HL-60 (cell line): ENCODE measurements around the gene ATOX1.
"Not testable (repeated sequence)": the region's sequence is repeated elsewhere in the genome, so short reads cannot be mapped to it uniquely, and the experiment has no call there.

Experiments used
- DNase-seq, 2 experiments: peaks; one replicate each; pipeline ENCODE4 v3.0.0-alpha.2; 2010 to 2020; ENCODE audit warnings: low read depth in 1 of 2, low spot score in 1 of 2
- H3K27ac ChIP-seq: fragments of 250-450 bp; sonication (Bioruptor Pico); replicated peaks from 2 replicates; pipeline ENCODE4 v1.5.1; 2020; ENCODE audit warnings: mild to moderate bottlenecking, moderate library complexity
- H3K27me3 ChIP-seq: fragments of 250-450 bp; sonication (Bioruptor Pico); 2 replicates; pipeline ENCODE4 v1.5.1; 2021; ENCODE audit warnings: mild to moderate bottlenecking, moderate library complexity; ENCODE audit not compliant: insufficient read depth, poor library complexity, severe bottlenecking
- H3K4me3 ChIP-seq: replicated peaks from 2 replicates; pipeline ENCODE4 v1.5.1; 2011; ENCODE audit warnings: mild to moderate bottlenecking, control low read depth, low read length; ENCODE audit not compliant: insufficient read depth
- CTCF ChIP-seq: IDR thresholded peaks from one replicate; pipeline ENCODE4 v1.5.1; 2011; ENCODE audit warnings: low read length, control low read depth, inconsistent platforms; ENCODE audit not compliant: insufficient read depth
- GABPA ChIP-seq: IDR thresholded peaks from 2 replicates; pipeline ENCODE4 v1.6.1; 2012; ENCODE audit warnings: low read depth
- POLR2AphosphoS5 ChIP-seq: IDR thresholded peaks from 2 replicates; pipeline ENCODE4 v1.6.1; 2012; ENCODE audit warnings: low read depth
- SPI1 ChIP-seq: IDR thresholded peaks from 2 replicates; pipeline ENCODE4 v1.6.1; 2012; ENCODE audit warnings: low read depth, mild to moderate bottlenecking, borderline replicate concordance
- TF ChIP-seq, protein P1 (sequence below): IDR thresholded peaks from 2 replicates; pipeline ENCODE4 v1.6.1; 2012; ENCODE audit warnings: low read depth; ENCODE audit not compliant: insufficient replicate concordance

Gene ATOX1

GRCh38 chr5:151700296-151700695, 58.1 kb downstream of the ATOX1 start:
- Histone ChIP-seq H3K4me3 (no peak overlapping the region), H3K27ac (no peak overlapping the region), H3K27me3 (no peaks in the 10 kb centered on the region)
- no peak for TF ChIP-seq POLR2AphosphoS5
- TF ChIP-seq SPI1, result no peak
- no peak for TF ChIP-seq GABPA
- TF ChIP-seq, protein P1, sequence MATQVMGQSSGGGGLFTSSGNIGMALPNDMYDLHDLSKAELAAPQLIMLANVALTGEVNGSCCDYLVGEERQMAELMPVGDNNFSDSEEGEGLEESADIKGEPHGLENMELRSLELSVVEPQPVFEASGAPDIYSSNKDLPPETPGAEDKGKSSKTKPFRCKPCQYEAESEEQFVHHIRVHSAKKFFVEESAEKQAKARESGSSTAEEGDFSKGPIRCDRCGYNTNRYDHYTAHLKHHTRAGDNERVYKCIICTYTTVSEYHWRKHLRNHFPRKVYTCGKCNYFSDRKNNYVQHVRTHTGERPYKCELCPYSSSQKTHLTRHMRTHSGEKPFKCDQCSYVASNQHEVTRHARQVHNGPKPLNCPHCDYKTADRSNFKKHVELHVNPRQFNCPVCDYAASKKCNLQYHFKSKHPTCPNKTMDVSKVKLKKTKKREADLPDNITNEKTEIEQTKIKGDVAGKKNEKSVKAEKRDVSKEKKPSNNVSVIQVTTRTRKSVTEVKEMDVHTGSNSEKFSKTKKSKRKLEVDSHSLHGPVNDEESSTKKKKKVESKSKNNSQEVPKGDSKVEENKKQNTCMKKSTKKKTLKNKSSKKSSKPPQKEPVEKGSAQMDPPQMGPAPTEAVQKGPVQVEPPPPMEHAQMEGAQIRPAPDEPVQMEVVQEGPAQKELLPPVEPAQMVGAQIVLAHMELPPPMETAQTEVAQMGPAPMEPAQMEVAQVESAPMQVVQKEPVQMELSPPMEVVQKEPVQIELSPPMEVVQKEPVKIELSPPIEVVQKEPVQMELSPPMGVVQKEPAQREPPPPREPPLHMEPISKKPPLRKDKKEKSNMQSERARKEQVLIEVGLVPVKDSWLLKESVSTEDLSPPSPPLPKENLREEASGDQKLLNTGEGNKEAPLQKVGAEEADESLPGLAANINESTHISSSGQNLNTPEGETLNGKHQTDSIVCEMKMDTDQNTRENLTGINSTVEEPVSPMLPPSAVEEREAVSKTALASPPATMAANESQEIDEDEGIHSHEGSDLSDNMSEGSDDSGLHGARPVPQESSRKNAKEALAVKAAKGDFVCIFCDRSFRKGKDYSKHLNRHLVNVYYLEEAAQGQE, result no peak
- TF ChIP-seq CTCF, result no peak
- DNase-seq, result no peak

GRCh38 chr5:151699071-151699901, 59.1 kb downstream of the ATOX1 start:
- no peak for DNase-seq
- TF ChIP-seq POLR2AphosphoS5 (no peak), SPI1 (no peak), CTCF (no peak), GABPA (no peak)
- TF ChIP-seq, protein P1, result no peak
- H3K27ac ChIP-seq, result no peak overlapping the region
- H3K27me3 ChIP-seq, result no peaks in the 10 kb centered on the region
- H3K4me3 ChIP-seq, result no peak overlapping the region

DNA sequence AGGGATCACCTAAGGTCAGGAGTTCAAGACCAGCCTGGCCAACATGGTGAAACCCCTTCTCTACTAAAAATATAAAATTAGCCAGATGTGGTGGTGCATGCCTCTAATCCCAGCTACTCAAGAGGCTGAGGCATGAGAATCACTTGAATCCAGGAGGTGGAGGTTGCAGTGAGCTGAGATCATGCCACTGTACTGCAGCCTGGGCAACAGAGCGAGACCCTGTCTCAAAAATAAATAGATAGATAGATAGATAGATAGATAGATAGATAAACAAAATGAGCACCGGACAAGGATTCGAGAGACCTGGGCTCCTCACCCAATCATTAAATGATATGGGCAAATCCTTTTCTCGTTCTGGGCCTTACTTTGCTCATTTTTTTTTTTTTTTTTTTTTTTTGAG, 60.4 kb downstream of the ATOX1 start:
- H3K27ac ChIP-seq, H3K4me3 ChIP-seq, DNase-seq, H3K27me3 ChIP-seq: not testable (repeated sequence)

GRCh38 chr5:151697452-151697851, 61.0 kb downstream of the ATOX1 start:
- TF ChIP-seq, protein P1, result no peak
- TF ChIP-seq SPI1 (no peak), POLR2AphosphoS5 (no peak), GABPA (no peak), CTCF (no peak)
- Histone ChIP-seq H3K27ac (no peak overlapping the region), H3K27me3 (no peaks in the 10 kb centered on the region), H3K4me3 (no peak overlapping the region)
- DNase-seq, result no peak
